Adipocyte (in vitro differentiated cells): ENCODE data around the gene CYLD.

Experiments
- DNase-seq: peaks from one replicate; pipeline ENCODE4 v3.0.0-alpha.2; 2015; ENCODE audit warnings: low read depth
- H3K27me3 ChIP-seq: replicated peaks from 2 replicates; pipeline ENCODE4 v1.7.0; 2013; ENCODE audit warnings: mild to moderate bottlenecking, low read length, moderate library complexity; ENCODE audit not compliant: control insufficient read depth, insufficient read depth
- H3K36me3 ChIP-seq: 2 replicates; pipeline ENCODE4 v1.7.0; 2013; ENCODE audit warnings: low read length, mild to moderate bottlenecking, moderate library complexity; ENCODE audit not compliant: control insufficient read depth, insufficient read depth, severe bottlenecking
- H3K4me1 ChIP-seq: 2 replicates; pipeline ENCODE4 v1.7.0; 2013; ENCODE audit warnings: mild to moderate bottlenecking, low read length, moderate library complexity; ENCODE audit not compliant: control insufficient read depth, insufficient read depth
- H3K4me3 ChIP-seq: 2 replicates; pipeline ENCODE4 v1.7.0; 2013; ENCODE audit warnings: mild to moderate bottlenecking, low read length, moderate library complexity
- H3K9ac ChIP-seq: 2 replicates; pipeline ENCODE4 v1.7.0; 2013; ENCODE audit warnings: mild to moderate bottlenecking, low read length, moderate library complexity
- H3K9me3 ChIP-seq: 2 replicates; pipeline ENCODE4 v1.7.0; 2013; ENCODE audit warnings: mild to moderate bottlenecking, low read length, moderate library complexity; ENCODE audit not compliant: control insufficient read depth

Gene CYLD

GRCh38 chr16:50699326-50700159 lies 42.3 kb upstream of the CYLD start:
- Histone ChIP-seq H3K9ac (no peak overlapping the region), H3K4me3 (no peak overlapping the region), H3K36me3 (no peaks in the 10 kb centered on the region), H3K9me3 (peaks cover 10% of the 10 kb centered on the region), H3K4me1 (peaks cover 41% of the 10 kb centered on the region), H3K27me3 (peaks cover 3% of the 10 kb centered on the region)
- no peak for DNase-seq

GRCh38 chr16:50702725-50703124 lies 39.2 kb upstream of the CYLD start:
- peaks cover 24% of the 10 kb centered on the region for H3K4me1 ChIP-seq
- DNase-seq: no peak
- H3K36me3 ChIP-seq: no peaks in the 10 kb centered on the region
- H3K4me3 ChIP-seq: no peak overlapping the region
- no peaks in the 10 kb centered on the region for H3K27me3 ChIP-seq
- H3K9me3 ChIP-seq: peaks cover 20% of the 10 kb centered on the region
- H3K9ac ChIP-seq: no peak overlapping the region

- H3K4me1 ChIP-seq: peaks cover 21% of the 10 kb centered on the region
- no peaks in the 10 kb centered on the region for H3K36me3 ChIP-seq
- peaks cover 20% of the 10 kb centered on the region for H3K9me3 ChIP-seq
- H3K9ac ChIP-seq: no peak overlapping the region
- H3K27me3 ChIP-seq: no peaks in the 10 kb centered on the region
- H3K4me3 ChIP-seq: no peak overlapping the region
- DNase-seq: no peak
Measured at GRCh38 chr16:50704245-50704644, 37.6 kb upstream of the CYLD start.

- Histone ChIP-seq H3K27me3 (no peaks in the 10 kb centered on the region), H3K9me3 (peaks cover 20% of the 10 kb centered on the region), H3K4me3 (no peak overlapping the region), H3K4me1 (peaks cover 14% of the 10 kb centered on the region), H3K9ac (no peak overlapping the region), H3K36me3 (no peaks in the 10 kb centered on the region)
- DNase-seq: no peak
Measured at GRCh38 chr16:50705436-50706110, 36.3 kb upstream of the CYLD start.

GRCh38 chr16:50706250-50706649 lies 35.6 kb upstream of the CYLD start:
- no peaks in the 10 kb centered on the region for H3K36me3 ChIP-seq

GRCh38 chr16:50708373-50709060 lies 33.4 kb upstream of the CYLD start:
- no peak for DNase-seq
- Histone ChIP-seq H3K4me3 (no peak overlapping the region), H3K4me1 (peaks cover 25% of the 10 kb centered on the region), H3K9ac (no peak overlapping the region), H3K27me3 (no peaks in the 10 kb centered on the region), H3K36me3 (no peaks in the 10 kb centered on the region), H3K9me3 (peaks cover 20% of the 10 kb centered on the region)

More at GRCh38 chr16:50706250-50706649, 35.6 kb upstream of the CYLD start:
- Histone ChIP-seq H3K4me3 (no peak overlapping the region), H3K9ac (no peak overlapping the region), H3K9me3 (peaks cover 20% of the 10 kb centered on the region), H3K27me3 (no peaks in the 10 kb centered on the region), H3K4me1 (peaks cover 14% of the 10 kb centered on the region)
- no peak for DNase-seq

GRCh38 chr16:50709061-50709684 lies 32.7 kb upstream of the CYLD start:
- H3K4me1 ChIP-seq: peaks cover 31% of the 10 kb centered on the region
- H3K36me3 ChIP-seq: no peaks in the 10 kb centered on the region
- no peak overlapping the region for H3K4me3 ChIP-seq
- H3K9me3 ChIP-seq: peaks cover 14% of the 10 kb centered on the region
- no peak overlapping the region for H3K9ac ChIP-seq
- H3K27me3 ChIP-seq: no peaks in the 10 kb centered on the region
- DNase-seq: no peak

- no peaks in the 10 kb centered on the region for H3K27me3 ChIP-seq
- DNase-seq: no peak
- H3K4me3 ChIP-seq: no peak overlapping the region
- peaks cover 36% of the 10 kb centered on the region for H3K4me1 ChIP-seq
- H3K9ac ChIP-seq: no peak overlapping the region
- no peaks in the 10 kb centered on the region for H3K36me3 ChIP-seq
- peaks cover 6% of the 10 kb centered on the region for H3K9me3 ChIP-seq
Measured at GRCh38 chr16:50709980-50710379, 31.9 kb upstream of the CYLD start.

- no peak overlapping the region for H3K9ac ChIP-seq
- no peak overlapping the region for H3K4me3 ChIP-seq
- H3K36me3 ChIP-seq: no peaks in the 10 kb centered on the region
- peaks cover 38% of the 10 kb centered on the region for H3K4me1 ChIP-seq
- no peaks in the 10 kb centered on the region for H3K9me3 ChIP-seq
- no peaks in the 10 kb centered on the region for H3K27me3 ChIP-seq
- DNase-seq: no peak
Measured at GRCh38 chr16:50711040-50711439, 30.8 kb upstream of the CYLD start.

- Histone ChIP-seq H3K4me3 (no peak overlapping the region), H3K27me3 (no peaks in the 10 kb centered on the region), H3K36me3 (no peaks in the 10 kb centered on the region), H3K9me3 (no peaks in the 10 kb centered on the region), H3K4me1 (peaks cover 40% of the 10 kb centered on the region), H3K9ac (no peak overlapping the region)
- DNase-seq: no peak
Measured at GRCh38 chr16:50711862-50712559, 29.9 kb upstream of the CYLD start.
